ENCODE data around the gene ACKR2.

The ACKR2 gene

DNA sequence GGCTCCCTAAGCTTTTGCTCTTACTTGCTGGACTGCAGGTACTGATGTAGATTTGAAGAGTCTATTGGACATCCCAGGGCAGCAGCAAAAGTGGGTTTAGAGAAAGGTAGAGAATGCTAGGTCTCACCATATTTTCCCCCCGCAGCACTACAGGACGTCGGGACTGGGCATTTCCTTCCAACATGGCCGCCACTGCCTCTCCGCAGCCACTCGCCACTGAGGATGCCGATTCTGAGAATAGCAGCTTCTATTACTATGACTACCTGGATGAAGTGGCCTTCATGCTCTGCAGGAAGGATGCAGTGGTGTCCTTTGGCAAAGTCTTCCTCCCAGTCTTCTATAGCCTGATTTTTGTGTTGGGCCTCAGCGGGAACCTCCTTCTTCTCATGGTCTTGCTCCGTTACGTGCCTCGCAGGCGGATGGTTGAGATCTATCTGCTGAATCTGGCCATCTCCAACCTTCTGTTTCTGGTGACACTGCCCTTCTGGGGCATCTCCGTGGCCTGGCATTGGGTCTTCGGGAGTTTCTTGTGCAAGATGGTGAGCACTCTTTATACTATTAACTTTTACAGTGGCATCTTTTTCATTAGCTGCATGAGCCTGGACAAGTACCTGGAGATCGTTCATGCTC is 55.2 kb downstream of the ACKR2 start:
- H3K27ac ChIP-seq: no peak overlapping the region
- TF ChIP-seq ZFX (IDR thresholded peaks at IDR 0.05; ENCODE audit: borderline replicate concordance) (no peak), CTCF (IDR thresholded peaks at IDR 0.05) (no peak)

DNA sequence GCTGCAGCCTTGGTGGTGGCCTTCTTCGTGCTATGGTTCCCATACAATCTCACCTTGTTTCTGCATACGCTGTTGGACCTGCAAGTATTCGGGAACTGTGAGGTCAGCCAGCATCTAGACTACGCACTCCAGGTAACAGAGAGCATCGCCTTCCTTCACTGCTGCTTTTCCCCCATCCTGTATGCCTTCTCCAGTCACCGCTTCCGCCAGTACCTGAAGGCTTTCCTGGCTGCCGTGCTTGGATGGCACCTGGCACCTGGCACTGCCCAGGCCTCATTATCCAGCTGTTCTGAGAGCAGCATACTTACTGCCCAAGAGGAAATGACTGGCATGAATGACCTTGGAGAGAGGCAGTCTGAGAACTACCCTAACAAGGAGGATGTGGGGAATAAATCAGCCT is 56.0 kb downstream of the ACKR2 start:
- no peak for TF ChIP-seq CTCF (IDR thresholded peaks at IDR 0.05)
- no peak for TF ChIP-seq ZFX (IDR thresholded peaks at IDR 0.05; ENCODE audit: borderline replicate concordance)
- H3K27ac ChIP-seq: no peak overlapping the region

DNA sequence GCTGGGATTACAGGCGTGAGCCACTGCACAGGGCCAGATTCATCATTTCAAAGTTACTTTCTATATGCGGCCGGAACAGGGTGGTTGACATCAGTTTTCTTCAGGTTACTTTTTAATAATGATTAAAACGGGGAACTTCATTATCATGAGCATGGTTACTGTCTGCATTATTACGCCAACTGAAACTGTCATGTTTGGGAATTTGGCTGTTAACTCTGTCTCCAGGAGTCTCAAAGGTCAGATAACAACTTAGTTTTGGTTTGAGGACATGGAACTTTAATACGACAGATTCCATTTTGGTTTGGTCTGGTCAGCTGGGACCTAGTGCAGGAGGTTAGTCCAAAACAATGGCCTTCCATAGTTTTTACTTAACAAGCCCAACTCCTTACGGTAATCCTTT is 57.9 kb downstream of the ACKR2 start:
- TF ChIP-seq CTCF (IDR thresholded peaks at IDR 0.05): no peak
- TF ChIP-seq ZFX (IDR thresholded peaks at IDR 0.05; ENCODE audit: borderline replicate concordance): no peak
- no peak overlapping the region for H3K27ac ChIP-seq

DNA sequence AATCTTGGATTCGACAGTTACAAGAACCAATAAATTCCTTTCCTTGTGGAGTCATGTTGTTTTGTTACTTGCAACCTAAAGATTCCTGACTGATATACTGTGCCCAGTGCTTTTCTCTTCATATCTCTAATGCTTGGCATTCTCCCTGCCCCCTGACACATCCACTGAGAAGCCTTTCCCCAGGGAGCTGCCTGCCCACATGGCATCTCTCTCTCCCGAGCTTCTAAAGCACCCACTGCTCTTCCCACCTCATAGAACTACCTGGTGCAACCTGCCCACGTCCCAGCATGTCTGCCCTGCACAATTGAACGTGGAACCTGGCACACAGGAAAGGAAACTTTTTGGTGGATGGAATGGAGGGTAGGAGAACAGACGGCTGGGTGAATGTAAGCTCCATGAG is 59.6 kb downstream of the ACKR2 start:
- TF ChIP-seq CTCF (IDR thresholded peaks at IDR 0.05) (no peak), ZFX (IDR thresholded peaks at IDR 0.05; ENCODE audit: borderline replicate concordance) (no peak)
- H3K27ac ChIP-seq: no peak overlapping the region

GRCh38 chr3:42871592-42872196 is 62.4 kb downstream of the ACKR2 start:
- no peak overlapping the region for H3K27ac ChIP-seq
- TF ChIP-seq CTCF (IDR thresholded peaks at IDR 0.05) (no peak), ZFX (IDR thresholded peaks at IDR 0.05; ENCODE audit: borderline replicate concordance) (no peak)

GRCh38 chr3:42872718-42873117 is 63.5 kb downstream of the ACKR2 start:
- TF ChIP-seq CTCF (IDR thresholded peaks at IDR 0.05): no peak
- no peak for TF ChIP-seq ZFX (IDR thresholded peaks at IDR 0.05; ENCODE audit: borderline replicate concordance)
- H3K27ac ChIP-seq: no peak overlapping the region

- no peak for TF ChIP-seq ZFX (IDR thresholded peaks at IDR 0.05; ENCODE audit: borderline replicate concordance)
- TF ChIP-seq CTCF (IDR thresholded peaks at IDR 0.05): no peak
- no peak overlapping the region for H3K27ac ChIP-seq
These were observed 64.2 kb downstream of the ACKR2 start for GRCh38 chr3:42873221-42873982.
